NCI-H1694 treated with DMSO at 0.1 percent for 48 hours (cell line): ENCODE data around the gene CLSTN2.

ENCODE experiments used
- DNase-seq: peaks from one replicate; lab custom pipeline; 2025; lab: John Stamatoyannopoulos, UW

The CLSTN2 gene

GRCh38 chr3:139935016-139935865 lies at the start of gene CLSTN2:
TSS of gene CLSTN2 (plus strand) at chr3:139935185.
- peak; percentile 54 for DNase-seq

GRCh38 chr3:139887431-139887830 lies 47.6 kb upstream of the CLSTN2 start:
- no peak for DNase-seq

DNA sequence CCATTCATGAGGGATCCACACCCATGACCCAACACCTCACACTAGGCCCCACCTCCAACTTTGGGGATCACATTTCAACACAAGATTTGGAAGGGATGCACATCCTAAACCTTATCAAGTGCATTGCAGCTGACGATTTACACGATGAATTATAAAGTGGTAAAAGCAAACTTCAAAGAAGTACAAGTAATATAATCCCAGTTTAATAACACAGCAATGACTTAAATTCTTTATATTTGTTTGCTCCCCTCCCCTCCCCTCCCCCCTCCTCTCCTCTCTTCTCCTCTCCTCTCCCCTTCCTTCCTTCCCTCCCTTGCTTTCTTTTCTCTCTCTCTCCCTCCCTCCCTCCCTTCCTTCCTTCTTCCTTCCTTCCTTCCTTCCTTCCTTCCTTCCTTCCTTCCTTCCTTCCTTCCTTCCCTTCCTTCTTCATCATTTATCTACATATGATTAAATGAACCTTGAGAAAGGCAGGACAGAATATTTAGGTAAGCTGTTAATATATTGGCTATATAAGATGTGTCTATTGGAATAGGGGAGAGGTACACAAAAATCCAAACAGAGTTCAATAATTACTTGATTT lies 46.3 kb upstream of the CLSTN2 start:
- no peak for DNase-seq

DNA sequence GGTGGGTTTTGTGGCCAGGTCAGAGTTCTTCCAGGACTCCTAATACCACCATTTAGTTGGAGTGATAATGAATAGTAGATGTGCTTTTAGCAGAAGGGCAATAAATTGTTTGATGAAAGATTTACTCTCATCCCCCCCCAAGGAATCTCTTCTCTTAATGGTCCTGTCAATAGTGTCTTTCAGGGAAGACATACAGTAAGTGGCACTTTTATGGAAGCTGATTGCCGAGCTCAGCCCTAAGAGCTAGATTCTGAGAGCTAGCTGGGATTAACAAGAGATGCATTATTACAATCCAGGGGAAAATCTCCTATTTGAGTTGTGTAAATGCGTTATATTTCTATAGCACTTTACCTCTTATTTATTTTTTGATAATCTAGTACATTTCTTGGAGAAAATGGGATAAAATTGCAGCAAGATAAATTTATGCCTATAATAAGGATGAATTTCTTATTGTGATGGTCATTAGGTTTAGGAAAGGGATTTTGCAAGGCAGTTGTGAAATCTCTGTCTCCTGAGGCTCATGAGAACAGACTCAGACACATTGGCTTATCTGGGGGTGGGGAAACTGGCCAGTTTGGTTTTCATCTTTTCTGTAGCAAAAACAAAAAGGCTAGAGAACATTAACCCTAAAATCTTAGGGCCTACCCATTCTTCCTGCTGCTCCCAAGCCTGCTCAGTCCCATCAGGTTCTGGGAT lies 41.6 kb upstream of the CLSTN2 start:
- no peak for DNase-seq

DNA sequence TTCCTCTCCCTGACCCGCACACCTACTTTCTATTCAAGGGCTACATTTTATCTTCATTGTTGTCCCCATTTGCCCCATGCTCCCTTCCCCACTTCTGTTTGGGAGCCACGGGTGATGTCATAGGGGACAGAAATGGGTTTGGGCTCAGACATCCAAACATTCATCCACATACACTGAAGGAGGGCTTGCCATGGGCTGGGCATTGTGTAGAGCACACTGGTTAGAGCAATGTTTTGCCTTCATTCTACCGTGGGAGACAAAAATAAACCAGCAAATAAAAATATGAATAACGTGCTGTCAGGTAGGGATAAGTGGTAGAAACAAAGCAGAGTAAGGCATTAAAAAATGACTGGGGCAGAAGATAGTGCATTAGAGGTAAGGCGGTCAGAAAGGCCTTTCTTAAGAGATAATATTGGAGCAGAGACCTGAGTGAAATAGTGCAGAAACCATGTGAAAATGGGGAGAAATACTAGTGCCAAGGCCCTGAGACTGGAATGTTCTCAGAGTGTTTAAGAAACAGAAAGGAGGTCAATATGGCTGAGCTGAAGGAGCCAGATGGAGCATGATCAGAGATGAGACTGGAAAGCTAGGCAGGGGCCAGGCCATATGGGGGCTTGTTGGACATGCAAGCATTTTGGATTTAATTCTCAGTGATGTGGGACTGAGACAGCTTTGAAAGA lies 40.9 kb upstream of the CLSTN2 start:
- DNase-seq = no peak

- DNase-seq = no peak
Observed at GRCh38 chr3:139894643-139894989, 40.4 kb upstream of the CLSTN2 start.

DNA sequence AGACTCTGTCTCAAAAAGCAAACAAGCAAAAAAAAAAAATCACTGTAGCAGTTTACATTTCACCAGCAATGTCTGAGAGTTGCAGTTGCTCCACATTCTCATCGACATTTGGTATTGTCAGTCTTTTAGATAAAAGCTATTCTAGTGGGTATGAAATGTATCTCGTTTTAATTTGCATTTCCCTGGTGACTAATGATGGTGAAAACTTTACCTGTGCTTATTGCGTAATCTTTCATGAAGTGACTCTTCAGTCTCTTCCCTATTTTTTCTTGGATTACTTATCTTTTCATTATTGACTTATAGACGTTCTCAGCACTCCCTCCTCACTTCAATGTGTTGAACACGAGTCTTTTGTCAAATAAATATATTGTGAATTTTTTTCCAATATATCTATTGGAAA lies 37.2 kb upstream of the CLSTN2 start:
- DNase-seq = no peak

GRCh38 chr3:139906418-139906817 lies 28.6 kb upstream of the CLSTN2 start:
- no peak for DNase-seq

- DNase-seq = no peak
Observed at GRCh38 chr3:139909811-139910210, 25.2 kb upstream of the CLSTN2 start.

- DNase-seq = no peak
Observed at GRCh38 chr3:139916271-139916670, 18.7 kb upstream of the CLSTN2 start.

GRCh38 chr3:139917226-139917785 lies 17.7 kb upstream of the CLSTN2 start:
- no peak for DNase-seq

DNA sequence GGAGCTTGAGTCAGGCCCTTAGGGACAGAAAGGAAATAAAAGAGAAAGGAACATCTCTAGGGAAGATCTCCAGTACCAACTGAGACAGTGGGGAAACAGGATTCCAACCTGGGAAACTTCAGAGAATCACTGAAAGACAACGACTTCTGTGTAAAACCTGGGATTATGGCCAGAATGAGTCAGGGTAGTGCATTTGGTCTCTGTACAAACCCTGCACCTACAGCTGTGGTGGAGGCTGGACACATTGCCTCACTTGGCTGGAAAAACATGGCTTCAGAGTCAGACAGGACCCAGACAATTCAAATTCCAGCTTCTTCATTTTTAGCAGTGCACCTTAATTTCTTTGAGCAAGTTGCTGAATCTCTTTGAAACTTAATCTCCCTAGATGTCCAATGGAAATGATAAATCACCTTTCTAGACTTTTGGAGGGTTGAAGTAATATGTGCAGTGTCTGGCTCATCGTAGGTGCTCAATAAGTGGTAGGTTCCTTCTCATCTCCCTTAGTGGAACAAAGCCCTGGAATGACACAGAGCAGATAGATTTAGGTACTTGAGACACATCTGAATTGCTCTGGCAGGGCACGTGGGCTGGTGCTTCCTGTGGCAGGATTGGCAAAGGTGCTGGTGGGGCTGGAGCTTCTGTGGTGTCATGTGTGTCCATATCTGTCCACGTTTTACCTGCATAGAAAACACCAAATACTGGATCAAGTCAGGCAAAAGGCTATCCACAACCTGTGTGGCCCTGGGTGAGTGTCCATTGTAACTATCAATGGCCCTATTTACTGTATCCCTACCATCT lies 6.1 kb upstream of the CLSTN2 start:
- no peak for DNase-seq

- no peak for DNase-seq
Observed at GRCh38 chr3:139930211-139930610, 4.8 kb upstream of the CLSTN2 start.

GRCh38 chr3:139933766-139934165 lies 1.2 kb upstream of the CLSTN2 start:
- no peak for DNase-seq

DNA sequence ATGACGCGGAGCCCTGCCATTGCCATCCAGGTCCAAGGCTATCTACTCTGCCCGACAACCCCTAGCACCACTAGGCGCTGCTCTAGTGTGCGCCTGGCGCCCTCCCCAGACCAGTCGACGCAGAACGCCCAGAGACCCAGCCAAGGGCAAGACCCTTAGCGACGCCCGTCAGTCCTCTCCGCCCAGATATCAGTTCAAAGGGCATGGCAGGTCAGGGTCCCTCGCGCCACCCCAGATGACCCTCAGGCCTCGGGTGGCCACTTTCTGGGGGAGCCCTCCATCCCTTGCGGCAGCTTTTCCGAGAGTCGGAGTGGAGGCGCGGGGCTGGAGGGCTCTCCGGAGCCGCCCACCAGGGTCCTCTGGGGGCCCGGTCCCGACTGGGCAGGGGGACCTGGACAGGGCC lies 371 bp upstream of the CLSTN2 start:
- peak; percentile 78 for DNase-seq

- DNase-seq = peak; percentile 34
Observed at GRCh38 chr3:139935866-139936817, 1.2 kb downstream of the CLSTN2 start.

- peak; percentile 80 for DNase-seq
Observed at GRCh38 chr3:139937674-139938279, 2.8 kb downstream of the CLSTN2 start.

GRCh38 chr3:139939681-139940190 lies 4.8 kb downstream of the CLSTN2 start:
- DNase-seq = no peak

DNA sequence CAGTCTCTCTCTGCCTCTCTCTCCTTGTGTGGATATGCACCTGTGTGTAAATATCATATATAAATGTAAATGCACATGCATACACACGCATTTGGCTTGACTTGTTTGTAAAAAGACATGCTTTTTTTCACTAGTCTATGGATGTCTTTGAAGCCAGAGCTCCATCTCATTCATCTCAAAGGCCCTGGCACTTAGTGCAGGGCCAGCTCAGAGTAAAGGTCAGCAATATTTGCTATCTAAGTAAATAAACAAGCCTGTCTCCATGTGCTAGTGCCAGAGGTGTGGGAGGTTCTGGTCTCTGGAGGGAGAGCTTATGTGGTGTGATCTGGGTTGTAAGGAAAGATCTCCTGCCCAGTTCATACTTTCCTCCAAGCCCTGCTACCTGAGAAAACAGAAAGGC lies 5.6 kb downstream of the CLSTN2 start:
- no peak for DNase-seq

- no peak for DNase-seq
Observed at GRCh38 chr3:139941580-139941979, 6.6 kb downstream of the CLSTN2 start.
